ENCODE data around the gene KCTD16. TPM values are rescaled to one million over a fixed set of nuclear protein-coding genes. Genes with fewer than 3 reads are reported as not detected.

KCTD16 gene
- total RNA-seq, 1 experiment from 2014 or later, result 0.64 TPM

- Histone ChIP-seq H3K27ac (ENCODE audit: low read depth, low read length) (no peak overlapping the region), H2AFZ (ENCODE audit: low read depth, low read length, poor library complexity, severe bottlenecking) (no peak overlapping the region), H3K4me1 (ENCODE audit: control insufficient read depth in 1 of 2, insufficient read depth in 2 of 2, low read length in 2 of 2) (no peaks in the 10 kb centered on the region), H4K20me1 (ENCODE audit: insufficient read depth) (no peaks in the 10 kb centered on the region), H3K9me2 (ENCODE audit: insufficient read depth) (no peaks in the 10 kb centered on the region), H3K9ac (ENCODE audit: low read length) (no peak overlapping the region), H3K4me3 (replicated peaks in 1 of 2; ENCODE audit: low read depth in 1 of 2, low read length in 2 of 2) (no peak overlapping the region), H3K79me2 (ENCODE audit: insufficient read depth, low read length) (no peaks in the 10 kb centered on the region), H3K4me2 (ENCODE audit: low read length) (no peak overlapping the region), H3K27me3 (ENCODE audit: insufficient read depth, low read length) (no peaks in the 10 kb centered on the region), H3K36me3 (ENCODE audit: control insufficient read depth in 1 of 2, insufficient read depth in 2 of 2, low read length in 2 of 2) (no peaks in the 10 kb centered on the region), H3K9me3 (ENCODE audit: control insufficient read depth in 1 of 2, insufficient read depth in 1 of 2, low read depth in 1 of 2, low read length in 2 of 2) (no peaks in the 10 kb centered on the region)
- ATAC-seq, result no peak
- POLR2A ChIA-PET, result no interaction called here
- no peak for DNase-seq (ENCODE audit: low read depth, low spot score)
- CTCF ChIA-PET, result no interaction called here
- TF ChIP-seq EGR1 (IDR thresholded peaks at IDR 0.05; ENCODE audit: low read depth) (no peak), SP1 (IDR thresholded peaks at IDR 0.05; ENCODE audit: low read depth) (no peak), JUND (IDR thresholded peaks at IDR 0.05) (no peak), CBX3 (IDR thresholded peaks at IDR 0.05; ENCODE audit: low read depth) (no peak), SRF (IDR thresholded peaks at IDR 0.05; ENCODE audit: low read depth) (no peak), SIN3A (IDR thresholded peaks at IDR 0.05; ENCODE audit: low read depth) (no peak), ZNF274 (IDR thresholded peaks at IDR 0.05; ENCODE audit: low read depth, low read length) (no peak), EZH2 (IDR thresholded peaks at IDR 0.05) (no peak), EZH2phosphoT487 (IDR thresholded peaks at IDR 0.05; ENCODE audit: borderline replicate concordance) (no peak), ATF3 (IDR thresholded peaks at IDR 0.05) (no peak), RAD21 (IDR thresholded peaks at IDR 0.05; ENCODE audit: low read depth) (no peak), REST (IDR thresholded peaks at IDR 0.05; ENCODE audit: low read depth) (no peak), ELF1 (IDR thresholded peaks at IDR 0.05; ENCODE audit: borderline replicate concordance, low read depth) (no peak), POLR2AphosphoS5 (IDR thresholded peaks at IDR 0.05; ENCODE audit: low read depth, low read length) (no peak), CTCF (IDR thresholded peaks at IDR 0.05 in 2 of 3, conservative IDR thresholded peaks at IDR 0.05 in 1 of 3; ENCODE audit: borderline replicate concordance in 1 of 3, insufficient read depth in 1 of 3, low read depth in 2 of 3, low read length in 2 of 3) (no peak), ZBTB33 (IDR thresholded peaks at IDR 0.05; ENCODE audit: extremely low read depth, insufficient replicate concordance, low read length) (no peak)
- RAD21 ChIA-PET (ENCODE audit: low non-redundant PET in 1 of 2, low total read pairs in 2 of 2, uncharacterized antibody in 2 of 2, unreplicated experiment in 2 of 2), result no interaction called here
- no TSS peak for BruUV-seq (replicated peaks)
- intact Hi-C loops (cut with micrococcal nuclease), result no loop called here
Observed at GRCh38 chr5:144531188-144531587, 360.5 kb downstream of the KCTD16 start.

Data from HCT116 (cell line).